Spinal cord (tissue), 10 donors: ENCODE data around the gene OSER1. TPM values are rescaled to one million over a fixed set of nuclear protein-coding genes. Genes with fewer than 3 reads are reported as not detected.

Experiments used
- DNase-seq, 6 donors: peaks; one replicate each; pipeline versions ENCODE4 v3.0.0 to v3.0.0-alpha.2; 2013 to 2015; ENCODE audit warnings: low spot score in 6 of 6, low read depth in 4 of 6
- H3K27ac ChIP-seq: one replicate; pipeline ENCODE4 v1.5.1; 2013; ENCODE audit warnings: low read depth, low read length, control low read depth
- H3K27me3 ChIP-seq: one replicate; pipeline ENCODE4 v1.6.1; 2013; ENCODE audit warnings: low read length; ENCODE audit not compliant: control insufficient read depth, insufficient read depth
- H3K36me3 ChIP-seq: one replicate; pipeline ENCODE4 v1.6.1; 2013; ENCODE audit warnings: low read length; ENCODE audit not compliant: control insufficient read depth, insufficient read depth
- H3K4me1 ChIP-seq: one replicate; pipeline ENCODE4 v1.6.1; 2013; ENCODE audit warnings: low read length; ENCODE audit not compliant: control insufficient read depth, insufficient read depth
- H3K4me3 ChIP-seq: one replicate; pipeline ENCODE4 v1.5.1; 2013; ENCODE audit warnings: low read depth, low read length, control low read depth
- H3K9me3 ChIP-seq: one replicate; pipeline ENCODE4 v1.6.1; 2013; ENCODE audit warnings: low read length; ENCODE audit not compliant: control insufficient read depth, insufficient read depth
- WGBS: methylation state at CpG from one replicate; pipeline ENCODE4 v1.1.5; 2013; ENCODE audit warnings: missing lambda C conversion rate; ENCODE audit not compliant: insufficient coverage; 5-methylcytosine and 5-hydroxymethylcytosine counted together
- polyA plus RNA-seq, 2 donors: library from polyadenylated mRNA; unstranded; fragments of 120-200 nt; gene quantifications; one replicate each; pipeline ENCODE4 v1.2.1, GENCODE V29; 2013; ENCODE audit not compliant: insufficient read length in 2 of 2
- total RNA-seq, 2 donors: library from RNA; depleted of rRNA in 1 of 2; stranded (reverse); fragments of 120-200 nt in 1 of 2; fragments of >200 nt in 1 of 2; gene quantifications; one replicate each; pipeline versions ENCODE4 v1.2.3 to v1.2.4, GENCODE V29; 2013 to 2014
- donor health status: healthy.

The OSER1 gene
- total and polyA plus RNA-seq, 4 donors = 31.4 to 38.1 (median 34.6) TPM

DNA sequence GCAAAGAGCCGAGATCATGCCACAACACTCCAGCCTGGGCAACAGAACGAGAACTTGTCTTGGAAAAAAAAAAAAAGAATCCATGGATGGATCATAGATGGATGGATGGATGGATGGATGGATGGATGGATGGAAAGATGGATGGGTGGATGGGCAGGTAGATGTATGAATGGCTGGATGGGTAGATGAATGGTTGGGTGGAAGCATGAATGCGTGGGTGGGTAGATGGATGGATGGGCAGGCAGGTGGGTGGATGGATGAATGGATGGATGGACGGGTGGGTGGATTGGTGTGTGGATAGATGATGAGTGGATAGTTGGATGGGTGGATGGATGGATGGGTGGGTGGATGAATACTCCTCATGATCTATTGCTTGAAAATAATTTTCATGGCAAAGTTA, 25.0 kb downstream of the OSER1 start:
- 96% methylated on average over 4 of the region's 4 CpGs for WGBS
- Histone ChIP-seq H3K9me3 (no peaks in the 10 kb centered on the region), H3K36me3 (no peaks in the 10 kb centered on the region), H3K4me1 (peaks cover 33% of the 10 kb centered on the region), H3K4me3 (no peak overlapping the region), H3K27ac (no peak overlapping the region), H3K27me3 (peaks cover 22% of the 10 kb centered on the region)
- no peak for DNase-seq

DNA sequence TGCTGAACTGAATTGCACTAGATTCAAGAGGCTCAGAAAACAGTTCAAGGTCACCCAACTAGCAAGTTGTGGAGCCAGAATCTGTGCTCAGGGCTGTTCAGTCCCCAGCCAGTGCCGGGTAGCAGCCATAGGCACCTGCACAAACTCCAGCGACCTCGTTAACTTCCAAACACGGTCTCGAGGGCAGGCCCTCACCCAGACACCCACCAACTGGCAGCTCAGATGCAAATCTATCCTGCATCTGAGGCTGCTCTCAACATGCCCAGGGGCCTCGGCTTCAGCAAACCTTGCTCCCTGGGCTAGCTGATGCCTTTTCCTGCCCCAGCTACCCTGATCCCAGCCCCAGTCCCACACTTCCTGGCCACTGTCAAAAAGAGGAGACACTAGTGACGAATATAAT, 27.3 kb downstream of the OSER1 start:
- WGBS = 77% methylated on average over 7 of the region's 7 CpGs
- H3K4me3 ChIP-seq = no peak overlapping the region
- no peaks in the 10 kb centered on the region for H3K36me3 ChIP-seq
- no peak overlapping the region for H3K27ac ChIP-seq
- peaks cover 22% of the 10 kb centered on the region for H3K27me3 ChIP-seq
- peaks cover 30% of the 10 kb centered on the region for H3K4me1 ChIP-seq
- no peaks in the 10 kb centered on the region for H3K9me3 ChIP-seq
- no peak for DNase-seq

DNA sequence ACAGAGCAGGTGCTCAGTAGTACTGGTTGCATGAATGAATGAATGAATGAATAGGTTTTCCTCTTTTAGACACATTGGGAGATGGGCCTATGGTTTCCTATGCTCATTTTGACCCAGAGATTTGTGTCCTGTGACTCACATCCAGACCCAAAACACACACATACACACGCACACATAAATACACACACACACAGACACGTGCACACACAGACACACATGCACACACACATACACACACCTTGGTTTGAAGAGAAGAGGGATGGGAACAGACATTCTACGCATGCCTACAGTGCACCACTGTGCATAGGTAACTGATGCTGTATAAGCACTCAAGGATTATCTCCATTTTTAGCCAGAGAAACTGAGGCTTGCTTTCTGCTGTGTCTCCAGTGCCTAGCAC, 27.7 kb downstream of the OSER1 start:
- H3K27ac ChIP-seq = no peak overlapping the region
- WGBS = 100% methylated on average over 2 of the region's 3 CpGs
- peaks cover 22% of the 10 kb centered on the region for H3K27me3 ChIP-seq
- no peaks in the 10 kb centered on the region for H3K36me3 ChIP-seq
- DNase-seq = no peak
- no peak overlapping the region for H3K4me3 ChIP-seq
- H3K9me3 ChIP-seq = no peaks in the 10 kb centered on the region
- H3K4me1 ChIP-seq = peaks cover 28% of the 10 kb centered on the region

DNA sequence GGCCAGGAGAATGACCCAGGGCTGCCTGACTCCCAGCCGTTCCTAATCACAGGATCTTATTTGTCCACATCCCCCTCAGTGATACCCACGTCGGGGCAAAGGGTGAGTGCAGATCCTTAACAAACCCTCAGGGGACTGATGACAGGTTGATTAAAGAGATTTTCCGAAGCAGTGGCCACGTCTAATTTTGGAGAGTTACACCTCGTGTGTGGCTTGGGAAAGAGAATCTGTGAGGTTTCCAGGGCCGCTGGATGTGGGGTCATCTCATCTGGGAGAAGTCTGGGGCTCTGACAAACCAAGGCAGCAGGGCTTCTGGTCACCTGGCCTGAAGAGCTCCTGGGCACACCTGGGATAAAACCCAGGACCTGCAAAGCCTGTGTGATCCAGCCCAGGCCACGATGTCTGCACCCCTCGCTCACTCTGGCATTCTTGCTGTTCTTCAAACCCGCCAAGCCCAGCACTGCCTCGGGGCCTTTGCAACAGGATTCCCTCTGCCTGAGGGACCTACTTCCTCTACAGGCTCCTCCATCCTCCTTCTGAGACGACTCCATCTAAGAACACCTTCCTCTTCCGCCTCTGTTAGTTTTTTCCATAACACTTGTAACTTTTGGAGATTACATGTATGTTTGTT, 28.3 kb downstream of the OSER1 start:
- Histone ChIP-seq H3K27ac (no peak overlapping the region), H3K9me3 (no peaks in the 10 kb centered on the region), H3K27me3 (peaks cover 16% of the 10 kb centered on the region), H3K36me3 (no peaks in the 10 kb centered on the region), H3K4me1 (peaks cover 22% of the 10 kb centered on the region), H3K4me3 (no peak overlapping the region)
- no peak for DNase-seq
- WGBS = 92% methylated on average over 5 of the region's 13 CpGs

DNA sequence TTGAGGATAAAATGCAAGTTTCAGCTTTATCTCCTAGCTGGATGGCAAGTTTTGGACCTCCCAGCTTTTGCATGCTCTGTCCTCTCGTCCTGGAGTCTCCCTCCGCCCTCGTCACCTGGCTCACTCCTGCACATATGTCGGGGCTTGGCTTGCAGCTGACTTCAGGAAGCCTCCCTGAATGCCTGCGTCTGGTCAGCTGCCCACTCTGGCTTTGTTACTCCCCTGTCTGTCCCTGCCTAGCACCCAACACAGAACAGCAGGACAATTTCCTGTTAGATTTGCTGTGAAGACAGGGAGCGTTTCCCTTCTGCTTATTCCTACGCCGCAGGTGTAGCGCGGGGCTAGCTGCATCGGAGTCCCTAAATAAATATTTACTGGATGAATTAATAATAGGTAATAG, 29.0 kb downstream of the OSER1 start:
- Histone ChIP-seq H3K27me3 (peaks cover 10% of the 10 kb centered on the region), H3K27ac (no peak overlapping the region), H3K4me1 (peaks cover 15% of the 10 kb centered on the region), H3K36me3 (no peaks in the 10 kb centered on the region), H3K4me3 (no peak overlapping the region), H3K9me3 (no peaks in the 10 kb centered on the region)
- DNase-seq = no peak
- 47% methylated on average over 4 of the region's 11 CpGs for WGBS

DNA sequence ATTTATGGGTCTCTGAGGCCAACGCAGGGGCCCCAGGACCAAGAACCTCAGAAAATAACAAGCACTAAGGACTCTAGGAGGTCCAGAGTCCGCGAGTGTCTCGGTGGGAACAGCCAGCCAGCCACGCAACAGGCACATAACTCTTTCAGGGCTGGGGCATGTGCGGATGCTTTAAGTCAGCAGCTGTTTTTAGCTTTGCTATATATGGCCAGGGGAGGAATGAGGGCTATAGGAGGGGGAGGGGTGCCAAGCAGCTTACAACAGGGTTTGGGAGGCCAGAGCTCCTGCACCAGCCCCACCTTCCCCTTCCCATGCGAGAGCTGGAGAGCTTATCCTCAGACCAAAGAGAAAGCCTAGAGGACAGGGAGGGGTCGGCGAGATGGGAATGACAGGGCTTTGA, 29.8 kb downstream of the OSER1 start:
- H3K9me3 ChIP-seq = no peaks in the 10 kb centered on the region
- H3K4me3 ChIP-seq = no peak overlapping the region
- DNase-seq = no peak
- whole genome bisulfite sequencing = 56% methylated on average over 5 of the region's 9 CpGs
- peaks cover 9% of the 10 kb centered on the region for H3K4me1 ChIP-seq
- H3K36me3 ChIP-seq = no peaks in the 10 kb centered on the region
- H3K27ac ChIP-seq = no peak overlapping the region
- H3K27me3 ChIP-seq = peaks cover 4% of the 10 kb centered on the region

DNA sequence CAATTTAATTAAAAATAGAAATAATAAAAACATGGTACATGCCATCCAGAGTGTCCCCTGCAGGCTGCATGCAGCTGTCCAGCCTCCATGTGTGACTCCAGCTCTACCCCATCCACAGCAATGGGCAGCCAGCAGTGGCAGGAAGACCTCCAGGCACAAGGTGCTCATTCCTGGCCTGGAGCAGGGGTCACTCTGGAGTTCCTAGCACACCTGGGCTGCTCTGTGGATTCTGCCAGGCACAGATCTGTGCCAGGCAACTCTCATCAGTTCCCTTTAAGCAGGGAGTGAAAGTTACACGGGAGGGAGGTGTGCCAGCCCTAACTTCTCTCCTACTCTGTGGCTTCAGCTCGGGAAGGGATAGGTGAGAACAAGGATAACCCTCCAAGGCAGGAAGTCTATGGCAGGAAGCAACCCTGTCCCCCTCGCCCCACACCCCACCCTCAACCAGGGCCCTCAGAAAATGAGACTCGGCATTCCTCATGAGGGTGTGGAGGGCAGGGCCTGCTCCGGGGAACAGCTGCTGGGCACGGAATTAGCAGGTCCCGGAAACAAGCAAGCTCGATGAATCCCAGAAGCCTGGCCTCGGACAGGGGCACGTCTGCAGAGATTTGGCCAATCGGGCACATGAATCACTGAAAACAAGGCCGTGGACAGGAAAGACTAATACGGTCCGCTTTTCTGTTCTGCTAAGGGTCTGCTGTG, 33.6 kb downstream of the OSER1 start:
- H3K4me1 ChIP-seq = peaks cover 9% of the 10 kb centered on the region

DNA sequence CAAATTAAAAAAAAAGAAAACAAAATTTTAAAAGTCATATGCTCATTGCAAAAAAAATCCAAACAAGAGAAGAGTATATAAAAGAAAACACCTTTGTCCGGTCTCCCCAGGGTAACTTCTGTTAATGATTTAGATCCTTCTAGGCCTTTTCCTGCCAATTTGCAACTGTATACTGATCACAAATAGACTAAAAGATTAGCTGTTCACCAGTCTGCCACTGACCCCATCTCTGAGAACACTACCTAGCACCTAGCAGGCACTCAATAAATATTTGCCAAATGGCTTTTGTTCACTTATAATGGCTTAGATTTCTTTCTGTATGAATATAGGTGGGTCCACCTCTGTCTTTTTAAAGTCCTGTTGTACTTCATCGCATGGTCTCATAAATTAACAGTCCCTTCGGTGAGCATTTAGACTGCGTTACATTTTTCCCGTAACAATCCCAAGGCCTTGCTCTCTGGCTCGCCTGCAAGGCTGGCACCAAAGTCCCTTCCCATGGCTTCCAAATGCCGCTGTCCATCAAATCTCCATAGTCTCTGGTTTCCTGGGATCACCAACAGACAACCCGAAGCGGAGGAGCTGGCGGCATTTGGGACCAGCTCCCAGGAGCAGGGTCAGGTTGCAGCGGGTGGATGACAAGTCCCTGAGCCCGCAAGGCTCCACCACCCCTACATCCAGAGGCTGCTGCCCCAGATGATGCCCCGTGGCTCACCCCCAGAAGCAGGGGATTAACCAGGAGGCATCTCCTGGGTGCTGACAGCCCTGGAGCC, 35.4 kb downstream of the OSER1 start:
- H3K4me1 ChIP-seq = no peaks in the 10 kb centered on the region
- no peak overlapping the region for H3K27ac ChIP-seq
- WGBS = 83% methylated on average over 13 of the region's 13 CpGs

More for the DNA sequence above, 33.6 kb downstream of the OSER1 start:
- Histone ChIP-seq H3K9me3 (no peaks in the 10 kb centered on the region), H3K27ac (no peak overlapping the region), H3K36me3 (no peaks in the 10 kb centered on the region), H3K27me3 (peaks cover 4% of the 10 kb centered on the region), H3K4me3 (no peak overlapping the region)
- DNase-seq = no peak
- WGBS = 65% methylated on average over 12 of the region's 14 CpGs

DNA sequence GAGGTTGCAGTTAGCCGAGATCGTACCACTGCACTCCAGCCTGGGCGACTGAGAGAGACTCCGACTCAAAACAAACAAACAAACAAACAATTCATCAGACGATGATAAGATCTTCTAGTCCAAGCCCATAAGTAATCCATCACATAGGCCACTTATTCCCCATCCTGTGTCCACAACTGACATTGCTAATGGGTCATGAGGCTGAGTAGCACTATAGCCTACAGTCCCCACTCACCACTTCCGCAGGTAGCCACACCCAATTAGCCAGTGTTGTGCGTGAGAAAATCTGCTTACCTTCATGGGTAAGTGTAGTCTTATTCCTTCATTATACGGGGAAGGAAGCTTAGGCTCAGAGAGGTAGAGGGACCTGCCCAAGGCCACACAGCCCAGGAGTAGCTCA, 36.7 kb downstream of the OSER1 start:
- Histone ChIP-seq H3K4me3 (no peak overlapping the region), H3K4me1 (no peaks in the 10 kb centered on the region), H3K27me3 (no peaks in the 10 kb centered on the region), H3K27ac (no peak overlapping the region), H3K36me3 (no peaks in the 10 kb centered on the region), H3K9me3 (no peaks in the 10 kb centered on the region)
- DNase-seq = no peak
- 85% methylated on average over 7 of the region's 8 CpGs for WGBS

More for the DNA sequence above, 35.4 kb downstream of the OSER1 start:
- no peak for DNase-seq
- no peaks in the 10 kb centered on the region for H3K9me3 ChIP-seq
- H3K36me3 ChIP-seq = no peaks in the 10 kb centered on the region
- H3K27me3 ChIP-seq = no peaks in the 10 kb centered on the region
- no peak overlapping the region for H3K4me3 ChIP-seq
